ENCODE data around the gene MRM3. TPM values are rescaled to one million over a fixed set of nuclear protein-coding genes. Genes with fewer than 3 reads are reported as not detected.

Gene MRM3
- total and polyA plus RNA-seq, 2 of the 4 experiments (the other 2 are of a cell fraction): 9.0 to 15.2 TPM

DNA sequence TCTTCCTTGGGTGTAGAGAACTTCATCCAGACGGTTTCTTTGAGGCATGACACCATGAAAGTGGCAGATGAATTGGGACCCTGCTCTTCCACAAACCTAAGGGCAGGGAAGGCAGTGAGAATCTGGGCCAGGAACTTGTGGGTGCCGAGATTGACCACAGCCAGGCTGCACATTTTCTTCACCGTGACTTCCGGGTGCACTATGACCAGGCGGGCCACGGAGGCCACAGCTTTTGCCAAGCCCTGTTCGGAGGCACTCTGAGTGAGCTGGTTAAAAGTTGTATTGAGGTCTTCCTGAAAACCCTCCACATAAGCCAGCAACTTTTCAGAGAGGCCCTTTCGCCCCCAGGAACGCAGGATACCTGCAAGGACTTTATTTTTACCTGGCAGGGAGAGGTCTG lies 36.0 kb upstream of the MRM3 start:
- ATAC-seq (ENCODE audit: low read depth) (no peak), DNase-seq (no peak)
- no peak overlapping the region for H2BK15ac ChIP-seq (ENCODE audit: low read depth, low read length)
- CTCF ChIA-PET: no interaction called here
- H2BK20ac ChIP-seq (ENCODE audit: low read depth, low read length): no peak overlapping the region
- no peak overlapping the region for H3K4me2 ChIP-seq (ENCODE audit: low read depth, low read length)
- H3K56ac ChIP-seq (ENCODE audit: extremely low read depth, insufficient read depth, low read length): no peak overlapping the region
- no peak overlapping the region for H3K9ac ChIP-seq (ENCODE audit: low read depth, low read length)
- peaks cover 29 to 90% of the 10 kb centered on the region in 2 experiments for H3K79me1 ChIP-seq (ENCODE audit: low read depth in 1 of 2, low read length in 2 of 2)
- H3K36me3 ChIP-seq (ENCODE audit: control insufficient read depth, insufficient read depth, low read length): peaks cover 58% of the 10 kb centered on the region
- H2BK5ac ChIP-seq (ENCODE audit: low read depth, low read length, poor library complexity, severe bottlenecking): no peak overlapping the region
- no peak for TF ChIP-seq FOS (IDR thresholded peaks at IDR 0.05; ENCODE audit: low read depth, low read length)
- TF ChIP-seq BHLHE40 (IDR thresholded peaks at IDR 0.05; ENCODE audit: low read depth, low read length): no peak
- TF ChIP-seq RAD21 (IDR thresholded peaks at IDR 0.05; ENCODE audit: low read length): no peak
- no peak for TF ChIP-seq CHD1 (IDR thresholded peaks at IDR 0.05; ENCODE audit: low read depth, low read length)
- TF ChIP-seq, protein P1, sequence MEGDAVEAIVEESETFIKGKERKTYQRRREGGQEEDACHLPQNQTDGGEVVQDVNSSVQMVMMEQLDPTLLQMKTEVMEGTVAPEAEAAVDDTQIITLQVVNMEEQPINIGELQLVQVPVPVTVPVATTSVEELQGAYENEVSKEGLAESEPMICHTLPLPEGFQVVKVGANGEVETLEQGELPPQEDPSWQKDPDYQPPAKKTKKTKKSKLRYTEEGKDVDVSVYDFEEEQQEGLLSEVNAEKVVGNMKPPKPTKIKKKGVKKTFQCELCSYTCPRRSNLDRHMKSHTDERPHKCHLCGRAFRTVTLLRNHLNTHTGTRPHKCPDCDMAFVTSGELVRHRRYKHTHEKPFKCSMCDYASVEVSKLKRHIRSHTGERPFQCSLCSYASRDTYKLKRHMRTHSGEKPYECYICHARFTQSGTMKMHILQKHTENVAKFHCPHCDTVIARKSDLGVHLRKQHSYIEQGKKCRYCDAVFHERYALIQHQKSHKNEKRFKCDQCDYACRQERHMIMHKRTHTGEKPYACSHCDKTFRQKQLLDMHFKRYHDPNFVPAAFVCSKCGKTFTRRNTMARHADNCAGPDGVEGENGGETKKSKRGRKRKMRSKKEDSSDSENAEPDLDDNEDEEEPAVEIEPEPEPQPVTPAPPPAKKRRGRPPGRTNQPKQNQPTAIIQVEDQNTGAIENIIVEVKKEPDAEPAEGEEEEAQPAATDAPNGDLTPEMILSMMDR (conservative IDR thresholded peaks at IDR 0.05; ENCODE audit: low read depth, low read length): no peak
- TF ChIP-seq, protein P2, sequence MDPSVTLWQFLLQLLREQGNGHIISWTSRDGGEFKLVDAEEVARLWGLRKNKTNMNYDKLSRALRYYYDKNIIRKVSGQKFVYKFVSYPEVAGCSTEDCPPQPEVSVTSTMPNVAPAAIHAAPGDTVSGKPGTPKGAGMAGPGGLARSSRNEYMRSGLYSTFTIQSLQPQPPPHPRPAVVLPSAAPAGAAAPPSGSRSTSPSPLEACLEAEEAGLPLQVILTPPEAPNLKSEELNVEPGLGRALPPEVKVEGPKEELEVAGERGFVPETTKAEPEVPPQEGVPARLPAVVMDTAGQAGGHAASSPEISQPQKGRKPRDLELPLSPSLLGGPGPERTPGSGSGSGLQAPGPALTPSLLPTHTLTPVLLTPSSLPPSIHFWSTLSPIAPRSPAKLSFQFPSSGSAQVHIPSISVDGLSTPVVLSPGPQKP (IDR thresholded peaks at IDR 0.05; ENCODE audit: borderline replicate concordance, low read depth, low read length): no peak
- TF ChIP-seq MAZ (IDR thresholded peaks at IDR 0.05; ENCODE audit: borderline replicate concordance, low read depth, low read length): no peak
- TF ChIP-seq NFE2L2 (IDR thresholded peaks at IDR 0.05; ENCODE audit: low read depth, low read length): no peak
- TF ChIP-seq CEBPB (IDR thresholded peaks at IDR 0.05; ENCODE audit: low read depth, low read length): no peak
- TF ChIP-seq POLR2A (IDR thresholded peaks at IDR 0.05; ENCODE audit: low read depth, low read length): no peak
- no peak for TF ChIP-seq MAFK (IDR thresholded peaks at IDR 0.05; ENCODE audit: low read depth, low read length)
- no peak for TF ChIP-seq SMC3 (IDR thresholded peaks at IDR 0.05; ENCODE audit: low read depth, low read length)
- no peak for TF ChIP-seq RFX5 (IDR thresholded peaks at IDR 0.05; ENCODE audit: low read depth, low read length)
- no peak for TF ChIP-seq RCOR1 (IDR thresholded peaks at IDR 0.05; ENCODE audit: insufficient replicate concordance, low read length)
- TF ChIP-seq, protein P3, sequence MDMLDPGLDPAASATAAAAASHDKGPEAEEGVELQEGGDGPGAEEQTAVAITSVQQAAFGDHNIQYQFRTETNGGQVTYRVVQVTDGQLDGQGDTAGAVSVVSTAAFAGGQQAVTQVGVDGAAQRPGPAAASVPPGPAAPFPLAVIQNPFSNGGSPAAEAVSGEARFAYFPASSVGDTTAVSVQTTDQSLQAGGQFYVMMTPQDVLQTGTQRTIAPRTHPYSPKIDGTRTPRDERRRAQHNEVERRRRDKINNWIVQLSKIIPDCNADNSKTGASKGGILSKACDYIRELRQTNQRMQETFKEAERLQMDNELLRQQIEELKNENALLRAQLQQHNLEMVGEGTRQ (IDR thresholded peaks at IDR 0.05; ENCODE audit: low read depth, low read length): no peak
- no peak for TF ChIP-seq MXI1 (IDR thresholded peaks at IDR 0.05; ENCODE audit: borderline replicate concordance, low read depth, low read length)
- no peak overlapping the region for H2BK120ac ChIP-seq (ENCODE audit: low read depth, low read length)
- H3K27ac ChIP-seq (ENCODE audit: insufficient read depth, low read length): no peak overlapping the region
- 100% methylated on average over 3 of the region's 9 CpGs; no CpG with 5 or more reads in 1 of the 2 experiments for WGBS, 2 experiments (ENCODE audit: extremely low coverage in 2 of 2, insufficient read length in 1 of 2)
- H3K4ac ChIP-seq (ENCODE audit: low read depth, low read length): no peak overlapping the region
- no peak overlapping the region for H3K23ac ChIP-seq (ENCODE audit: low read depth, low read length)
- intact Hi-C loops (cut with micrococcal nuclease) (no loop called here), in situ Hi-C loops (cut with MboI; ENCODE audit: low sequenced_read_pairs) (no loop called here), dilution Hi-C loops (cut with HindIII; ENCODE audit: low sequenced_read_pairs, unreplicated experiment) (no loop called here)
- no peak overlapping the region for H4K8ac ChIP-seq (ENCODE audit: low read depth in 2 of 2, low read length in 2 of 2)
- no peak overlapping the region for H2AK5ac ChIP-seq (ENCODE audit: low read depth, low read length)
- no peak overlapping the region for H3K14ac ChIP-seq (replicated peaks; ENCODE audit: low read depth, low read length)
- H3K9me3 ChIP-seq (ENCODE audit: control insufficient read depth, insufficient read depth, low read length): no peaks in the 10 kb centered on the region
- no peak overlapping the region for H2AFZ ChIP-seq (replicated peaks; ENCODE audit: low read length, poor library complexity)
- H3K27me3 ChIP-seq (ENCODE audit: control insufficient read depth, insufficient read depth, low read length): no peaks in the 10 kb centered on the region
- no peak overlapping the region for H4K5ac ChIP-seq (ENCODE audit: low read depth, low read length)
- H3K9me1 ChIP-seq (ENCODE audit: insufficient read depth, low read length): peaks cover 20% of the 10 kb centered on the region
- H2AK9ac ChIP-seq (replicated peaks; ENCODE audit: low read depth, low read length, poor library complexity): no peak overlapping the region
- BruUV-seq (replicated peaks): no TSS peak
- H4K91ac ChIP-seq (ENCODE audit: insufficient read depth, low read depth, low read length): no peak overlapping the region
- H4K20me1 ChIP-seq (ENCODE audit: insufficient read depth, low read length): peaks cover 38% of the 10 kb centered on the region
- H3K4me3 ChIP-seq (ENCODE audit: insufficient read depth, low read depth, low read length): no peak overlapping the region
- H3K18ac ChIP-seq (ENCODE audit: low read depth, low read length): no peak overlapping the region
- H3K4me1 ChIP-seq (ENCODE audit: control insufficient read depth, insufficient read depth, low read length): peaks cover 3% of the 10 kb centered on the region
- POLR2A ChIA-PET (ENCODE audit: unreplicated experiment): no interaction called here

Measured in IMR-90 (cell line).